ENCODE results near the gene ATF7.
"Not testable (repeated sequence)": the region's sequence is repeated elsewhere in the genome, so short reads cannot be mapped to it uniquely, and the experiment has no call there.

ATF7 gene

DNA sequence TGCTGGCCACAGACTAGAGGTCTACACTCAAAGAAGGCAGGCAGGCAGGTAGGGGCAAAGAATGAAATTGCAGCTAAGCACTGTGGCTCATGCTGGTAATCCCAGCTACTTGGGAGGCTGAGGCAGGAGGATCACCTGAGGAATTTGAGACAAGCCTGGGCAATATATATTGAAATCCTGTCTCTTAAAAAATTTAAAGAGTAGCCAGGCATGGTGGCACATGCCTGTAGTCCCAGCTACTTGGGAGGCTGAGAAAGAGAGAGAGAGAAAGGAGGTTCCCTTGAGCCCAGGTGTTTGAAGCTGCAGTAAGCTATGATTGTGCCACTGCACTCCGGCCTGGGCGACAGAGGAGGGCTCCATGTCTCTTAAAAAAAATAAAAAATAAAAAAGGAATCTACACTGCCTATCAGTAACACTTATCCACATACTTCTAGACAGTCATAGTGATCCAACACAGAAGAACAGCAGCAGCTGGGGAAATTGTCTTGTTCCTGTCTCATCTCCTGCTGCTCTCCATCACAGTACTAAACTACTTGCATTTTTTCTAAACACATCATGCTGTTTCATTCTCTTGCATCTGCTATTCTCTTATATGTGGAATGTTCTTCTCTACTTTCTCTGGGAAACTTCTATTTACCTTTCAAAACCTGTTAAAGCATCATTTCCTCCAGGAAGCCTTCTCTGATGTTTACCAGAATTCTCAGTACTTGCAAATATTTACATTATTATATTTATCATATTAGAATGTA, 57.2 kb downstream of the ATF7 start:
- no peaks in the 10 kb centered on the region for H4K20me1 ChIP-seq (ENCODE audit: control insufficient read depth, insufficient read depth, low read depth, low read length)
- no peaks in the 10 kb centered on the region for H3K36me3 ChIP-seq (ENCODE audit: control insufficient read depth, low read length)
- H3K9me3 ChIP-seq (ENCODE audit: control insufficient read depth, insufficient read depth, low read length) = no peaks in the 10 kb centered on the region
- peaks cover 8% of the 10 kb centered on the region for H3K4me1 ChIP-seq (ENCODE audit: control insufficient read depth, low read length)
- no peak overlapping the region for H3K4me3 ChIP-seq (ENCODE audit: low read length)
- H3K4me2 ChIP-seq (ENCODE audit: low read length) = no peak overlapping the region
- no peaks in the 10 kb centered on the region for H3F3A ChIP-seq (ENCODE audit: control insufficient read depth, insufficient read depth)
- TF ChIP-seq EZH2phosphoT487 (IDR thresholded peaks at IDR 0.05; ENCODE audit: borderline replicate concordance, low read length) = no peak
- TF ChIP-seq, protein P1, sequence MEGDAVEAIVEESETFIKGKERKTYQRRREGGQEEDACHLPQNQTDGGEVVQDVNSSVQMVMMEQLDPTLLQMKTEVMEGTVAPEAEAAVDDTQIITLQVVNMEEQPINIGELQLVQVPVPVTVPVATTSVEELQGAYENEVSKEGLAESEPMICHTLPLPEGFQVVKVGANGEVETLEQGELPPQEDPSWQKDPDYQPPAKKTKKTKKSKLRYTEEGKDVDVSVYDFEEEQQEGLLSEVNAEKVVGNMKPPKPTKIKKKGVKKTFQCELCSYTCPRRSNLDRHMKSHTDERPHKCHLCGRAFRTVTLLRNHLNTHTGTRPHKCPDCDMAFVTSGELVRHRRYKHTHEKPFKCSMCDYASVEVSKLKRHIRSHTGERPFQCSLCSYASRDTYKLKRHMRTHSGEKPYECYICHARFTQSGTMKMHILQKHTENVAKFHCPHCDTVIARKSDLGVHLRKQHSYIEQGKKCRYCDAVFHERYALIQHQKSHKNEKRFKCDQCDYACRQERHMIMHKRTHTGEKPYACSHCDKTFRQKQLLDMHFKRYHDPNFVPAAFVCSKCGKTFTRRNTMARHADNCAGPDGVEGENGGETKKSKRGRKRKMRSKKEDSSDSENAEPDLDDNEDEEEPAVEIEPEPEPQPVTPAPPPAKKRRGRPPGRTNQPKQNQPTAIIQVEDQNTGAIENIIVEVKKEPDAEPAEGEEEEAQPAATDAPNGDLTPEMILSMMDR (IDR thresholded peaks at IDR 0.05; ENCODE audit: low read depth, low read length, poor library complexity, severe bottlenecking) = no peak
- H3K9me2 ChIP-seq (replicated peaks; ENCODE audit: control insufficient read depth, low read length) = no peaks in the 10 kb centered on the region
- H3K79me2 ChIP-seq (ENCODE audit: control insufficient read depth, low read length) = no peaks in the 10 kb centered on the region
- no peak overlapping the region for H3K27ac ChIP-seq (ENCODE audit: low read depth, low read length)
- no peaks in the 10 kb centered on the region for H3K27me3 ChIP-seq (ENCODE audit: control insufficient read depth, low read length)

DNA sequence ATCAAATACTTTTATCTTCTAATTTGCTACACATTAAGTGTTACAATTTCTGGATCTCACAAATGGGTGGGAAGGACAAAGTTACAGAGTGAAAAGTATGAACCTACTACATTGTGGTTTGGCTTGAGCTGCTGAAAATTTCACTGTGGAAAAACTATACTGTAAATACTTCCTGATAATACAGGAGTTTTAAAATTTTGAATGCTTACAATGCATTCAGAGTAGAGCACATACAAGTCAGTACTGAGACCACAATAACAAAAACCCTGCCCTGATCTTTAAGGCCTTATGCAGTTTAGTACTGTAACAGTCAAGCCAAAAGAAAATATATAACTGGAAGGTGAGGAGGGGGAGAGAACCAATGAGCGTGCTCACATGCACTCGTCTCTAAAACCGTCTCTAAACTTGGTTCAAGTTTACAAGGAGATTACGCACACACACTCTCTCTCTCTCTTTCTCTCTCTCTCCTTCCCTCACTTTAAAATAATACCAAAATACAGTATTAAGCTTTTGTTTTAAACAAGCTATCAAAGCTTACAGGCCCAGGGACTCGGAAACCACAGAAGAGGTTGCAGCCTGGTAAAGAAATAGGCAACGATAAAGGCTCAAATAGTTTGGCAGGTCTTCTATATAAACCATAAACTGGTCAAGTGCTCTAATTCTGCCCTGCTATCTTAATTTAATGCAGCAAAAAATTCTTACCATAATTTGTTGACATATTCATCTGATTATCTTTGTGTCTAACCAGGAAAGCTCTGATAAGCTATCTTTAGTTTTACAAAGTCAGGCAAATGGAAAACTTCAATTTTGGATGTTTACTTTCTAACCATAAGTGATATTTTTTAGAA, 58.0 kb downstream of the ATF7 start:
- Histone ChIP-seq H3K4me1 (ENCODE audit: control insufficient read depth, low read length) (peaks cover 8% of the 10 kb centered on the region), H3K27ac (ENCODE audit: low read depth, low read length) (no peak overlapping the region), H3K4me3 (ENCODE audit: low read length) (no peak overlapping the region), H3K4me2 (ENCODE audit: low read length) (no peak overlapping the region), H3K27me3 (ENCODE audit: control insufficient read depth, low read length) (no peaks in the 10 kb centered on the region), H3K79me2 (ENCODE audit: control insufficient read depth, low read length) (no peaks in the 10 kb centered on the region), H4K20me1 (ENCODE audit: control insufficient read depth, insufficient read depth, low read depth, low read length) (no peaks in the 10 kb centered on the region), H3K9me3 (ENCODE audit: control insufficient read depth, insufficient read depth, low read length) (no peaks in the 10 kb centered on the region), H3K9me2 (replicated peaks; ENCODE audit: control insufficient read depth, low read length) (no peaks in the 10 kb centered on the region), H3K36me3 (ENCODE audit: control insufficient read depth, low read length) (no peaks in the 10 kb centered on the region), H3F3A (ENCODE audit: control insufficient read depth, insufficient read depth) (no peaks in the 10 kb centered on the region)
- TF ChIP-seq, protein P1 (IDR thresholded peaks at IDR 0.05; ENCODE audit: low read depth, low read length, poor library complexity, severe bottlenecking) = no peak
- TF ChIP-seq EZH2phosphoT487 (IDR thresholded peaks at IDR 0.05; ENCODE audit: borderline replicate concordance, low read length) = no peak

DNA sequence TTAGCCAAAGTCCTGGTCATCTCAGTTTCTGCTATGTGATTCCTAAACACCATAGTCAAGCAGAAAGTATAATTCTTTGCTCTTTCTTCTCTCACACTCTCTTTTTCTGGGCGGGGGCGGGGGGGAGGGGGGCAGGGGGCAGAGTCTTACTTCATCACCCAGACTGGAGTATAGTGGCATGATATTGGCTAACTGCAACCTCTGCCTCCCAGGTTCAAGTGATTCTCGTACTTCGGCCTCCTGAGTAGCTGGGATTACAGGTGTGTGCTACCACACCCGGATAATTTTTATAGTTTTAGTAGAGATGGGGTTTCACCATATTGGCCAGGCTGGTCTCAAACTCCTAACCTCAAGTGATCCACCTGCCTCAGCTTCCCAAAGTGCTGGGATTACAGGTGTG, 60.8 kb downstream of the ATF7 start:
- not testable (repeated sequence) for H3K4me3 ChIP-seq (ENCODE audit: low read length); H4K20me1 ChIP-seq (ENCODE audit: control insufficient read depth, insufficient read depth, low read depth, low read length); H3K27ac ChIP-seq (ENCODE audit: low read depth, low read length); H3K9me2 ChIP-seq (replicated peaks; ENCODE audit: control insufficient read depth, low read length); H3K9me3 ChIP-seq (ENCODE audit: control insufficient read depth, insufficient read depth, low read length); H3K79me2 ChIP-seq (ENCODE audit: control insufficient read depth, low read length); H3K36me3 ChIP-seq (ENCODE audit: control insufficient read depth, low read length); H3K27me3 ChIP-seq (ENCODE audit: control insufficient read depth, low read length); H3F3A ChIP-seq (ENCODE audit: control insufficient read depth, insufficient read depth); H3K4me2 ChIP-seq (ENCODE audit: low read length); H3K4me1 ChIP-seq (ENCODE audit: control insufficient read depth, low read length)

DNA sequence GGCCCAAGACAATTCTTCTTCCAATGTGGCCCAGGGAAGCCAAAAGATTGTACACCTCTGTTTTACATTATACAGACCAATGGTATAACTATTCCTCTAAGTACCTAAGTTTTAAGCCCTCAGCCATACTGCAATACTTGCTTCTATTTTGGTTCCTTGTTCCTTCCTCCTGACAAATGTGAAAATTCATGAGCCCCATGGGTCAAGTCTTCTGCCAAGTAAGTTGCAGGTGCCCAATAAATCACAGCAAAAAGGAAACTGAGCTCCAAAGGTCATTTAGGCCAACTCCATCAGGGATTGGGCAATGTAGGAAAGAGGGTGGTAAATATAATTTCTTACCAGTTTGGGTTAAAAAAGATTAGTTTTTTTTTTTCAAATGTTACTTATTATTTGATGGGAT, 61.2 kb downstream of the ATF7 start:
- H3K9me3 ChIP-seq (ENCODE audit: control insufficient read depth, insufficient read depth, low read length) = no peaks in the 10 kb centered on the region
- H3F3A ChIP-seq (ENCODE audit: control insufficient read depth, insufficient read depth) = no peaks in the 10 kb centered on the region
- H3K4me1 ChIP-seq (ENCODE audit: control insufficient read depth, low read length) = peaks cover 8% of the 10 kb centered on the region
- no peaks in the 10 kb centered on the region for H3K79me2 ChIP-seq (ENCODE audit: control insufficient read depth, low read length)
- no peak overlapping the region for H3K4me2 ChIP-seq (ENCODE audit: low read length)
- no peaks in the 10 kb centered on the region for H3K36me3 ChIP-seq (ENCODE audit: control insufficient read depth, low read length)
- no peak overlapping the region for H3K27ac ChIP-seq (ENCODE audit: low read depth, low read length)
- H3K4me3 ChIP-seq (ENCODE audit: low read length) = no peak overlapping the region
- TF ChIP-seq EZH2phosphoT487 (IDR thresholded peaks at IDR 0.05; ENCODE audit: borderline replicate concordance, low read length) = no peak
- TF ChIP-seq, protein P1 (IDR thresholded peaks at IDR 0.05; ENCODE audit: low read depth, low read length, poor library complexity, severe bottlenecking) = no peak
- H3K9me2 ChIP-seq (replicated peaks; ENCODE audit: control insufficient read depth, low read length) = no peaks in the 10 kb centered on the region
- H3K27me3 ChIP-seq (ENCODE audit: control insufficient read depth, low read length) = no peaks in the 10 kb centered on the region
- no peaks in the 10 kb centered on the region for H4K20me1 ChIP-seq (ENCODE audit: control insufficient read depth, insufficient read depth, low read depth, low read length)

All from DOHH2 (cell line).